IMR-90 (cell line): Measurements from ENCODE around the gene RASL10A. TPM values are rescaled to one million over a fixed set of nuclear protein-coding genes. Genes with fewer than 3 reads are reported as not detected.

Experiments
- ATAC-seq: fragments of 200-7000 bp; cut with Tn5 transposase; 2 replicates; pipeline ENCODE4 v1.9.1; 2020; ENCODE audit warnings: low read depth, mild to moderate bottlenecking, moderate library complexity
- BruUV-seq: library from RNA; stranded (reverse); fragments of 400-500 nt; replicated peaks from 2 replicates; lab custom pipeline; 2021; lab: Mats Ljungman, UMichigan
- CTCF ChIA-PET: fragments of 300-600 bp; formaldehyde crosslinking; extraction: SDS; loops from one replicate; lab custom pipeline; 2021; ENCODE audit warnings: antibody characterized with exemption; lab: Yijun Ruan, JAX
- POLR2A ChIA-PET: fragments of 300-600 bp; sonication (Branson Sonifier 250); formaldehyde crosslinking; loops from one replicate; lab custom pipeline; 2022; ENCODE audit warnings: antibody characterized with exemption; ENCODE audit not compliant: unreplicated experiment; lab: Charles Lee
- DNase-seq: peaks from one replicate; pipeline ENCODE4 v3.0.0; 2013
- H2AFZ ChIP-seq: replicated peaks from 2 replicates; pipeline ENCODE3; 2013; ENCODE audit warnings: low read length, mild to moderate bottlenecking; ENCODE audit not compliant: poor library complexity
- H2AK5ac ChIP-seq: 2 replicates; pipeline ENCODE4 v1.6.1; 2013; ENCODE audit warnings: low read depth, low read length, inconsistent platforms
- H2AK9ac ChIP-seq: replicated peaks from 2 replicates; pipeline ENCODE3; 2013; ENCODE audit warnings: mild to moderate bottlenecking, low read depth, low read length, moderate library complexity; ENCODE audit not compliant: poor library complexity
- H2BK120ac ChIP-seq: 2 replicates; pipeline ENCODE4 v1.6.1; 2013; ENCODE audit warnings: low read depth, low read length, inconsistent platforms
- H2BK15ac ChIP-seq: 3 replicates; pipeline ENCODE4 v1.6.1; 2013; ENCODE audit warnings: low read depth, low read length, inconsistent platforms
- H2BK20ac ChIP-seq: 2 replicates; pipeline ENCODE4 v1.6.1; 2013; ENCODE audit warnings: low read depth, mild to moderate bottlenecking, inconsistent platforms, low read length, moderate library complexity
- H2BK5ac ChIP-seq: 2 replicates; pipeline ENCODE4 v1.6.1; 2013; ENCODE audit warnings: mild to moderate bottlenecking, low read depth, low read length, inconsistent platforms; ENCODE audit not compliant: poor library complexity, severe bottlenecking
- H3K14ac ChIP-seq: replicated peaks from 2 replicates; pipeline ENCODE4 v1.6.1; 2013; ENCODE audit warnings: low read depth, low read length, inconsistent platforms
- H3K18ac ChIP-seq: 2 replicates; pipeline ENCODE4 v1.6.1; 2013; ENCODE audit warnings: low read depth, low read length, control low read depth
- H3K23ac ChIP-seq: 2 replicates; pipeline ENCODE4 v1.6.1; 2013; ENCODE audit warnings: low read depth, low read length, inconsistent platforms
- H3K27ac ChIP-seq: 2 replicates; pipeline ENCODE4 v1.5.1; 2013; ENCODE audit warnings: mild to moderate bottlenecking, control low read depth, low read length; ENCODE audit not compliant: insufficient read depth
- H3K27me3 ChIP-seq: 2 replicates; pipeline ENCODE4 v1.6.1; 2013; ENCODE audit warnings: low read length; ENCODE audit not compliant: control insufficient read depth, insufficient read depth
- H3K36me3 ChIP-seq: 2 replicates; pipeline ENCODE4 v1.6.1; 2013; ENCODE audit warnings: low read length, mixed read lengths; ENCODE audit not compliant: control insufficient read depth, insufficient read depth
- H3K4ac ChIP-seq: 2 replicates; pipeline ENCODE4 v1.6.1; 2013; ENCODE audit warnings: low read depth, low read length, inconsistent platforms
- H3K4me1 ChIP-seq: 2 replicates; pipeline ENCODE4 v1.6.1; 2013; ENCODE audit warnings: low read length, mixed read lengths; ENCODE audit not compliant: control insufficient read depth, insufficient read depth
- H3K4me2 ChIP-seq: 2 replicates; pipeline ENCODE4 v1.6.1; 2013; ENCODE audit warnings: low read depth, mild to moderate bottlenecking, control low read depth, low read length, moderate library complexity
- H3K4me3 ChIP-seq: 2 replicates; pipeline ENCODE4 v1.5.1; 2013; ENCODE audit warnings: low read depth, mild to moderate bottlenecking, control low read depth, low read length, moderate library complexity; ENCODE audit not compliant: insufficient read depth
- H3K56ac ChIP-seq: 2 replicates; pipeline ENCODE4 v1.6.1; 2013; ENCODE audit warnings: low read length, inconsistent platforms; ENCODE audit not compliant: insufficient read depth; ENCODE audit errors: extremely low read depth
- H3K79me1 ChIP-seq, 2 experiments: 2 replicates each; pipeline ENCODE4 v1.6.1; 2013; ENCODE audit warnings: low read length in 2 of 2, inconsistent platforms in 1 of 2, low read depth in 1 of 2
- H3K9ac ChIP-seq: 2 replicates; pipeline ENCODE4 v1.6.1; 2013; ENCODE audit warnings: low read depth, low read length, control low read depth
- H3K9me1 ChIP-seq: 2 replicates; pipeline ENCODE4 v1.6.1; 2013; ENCODE audit warnings: low read length, inconsistent platforms; ENCODE audit not compliant: insufficient read depth
- H3K9me3 ChIP-seq: 2 replicates; pipeline ENCODE4 v1.6.1; 2013; ENCODE audit warnings: low read length; ENCODE audit not compliant: control insufficient read depth, insufficient read depth
- H4K20me1 ChIP-seq: 2 replicates; pipeline ENCODE4 v1.6.1; 2013; ENCODE audit warnings: low read length, inconsistent platforms; ENCODE audit not compliant: insufficient read depth
- H4K5ac ChIP-seq: 2 replicates; pipeline ENCODE4 v1.6.1; 2013; ENCODE audit warnings: mild to moderate bottlenecking, low read depth, low read length, control low read depth
- H4K8ac ChIP-seq, 2 experiments: 2 replicates each; pipeline ENCODE4 v1.6.1; 2013; ENCODE audit warnings: low read depth in 2 of 2, low read length in 2 of 2, control low read depth in 1 of 2, inconsistent platforms in 1 of 2
- H4K91ac ChIP-seq: 2 replicates; pipeline ENCODE4 v1.6.1; 2013; ENCODE audit warnings: low read depth, low read length, inconsistent platforms; ENCODE audit not compliant: insufficient read depth
- CHD1 ChIP-seq: IDR thresholded peaks from 2 replicates; pipeline ENCODE4 v1.6.1; 2012; ENCODE audit warnings: low read depth, low read length, improper control_type of control experiment
- CTCF ChIP-seq: conservative IDR thresholded peaks from 2 replicates; pipeline ENCODE4 v1.5.1; 2012; ENCODE audit warnings: mild to moderate bottlenecking, low read depth, low read length, improper control_type of control experiment
- ELK1 ChIP-seq: fragments of 150-350 bp; IDR thresholded peaks from 2 replicates; pipeline ENCODE4 v1.6.1; 2016; ENCODE audit warnings: low read depth, mild to moderate bottlenecking, low read length, moderate library complexity, borderline replicate concordance
- MAFK ChIP-seq: IDR thresholded peaks from 2 replicates; pipeline ENCODE4 v1.6.1; 2012; ENCODE audit warnings: low read depth, low read length, improper control_type of control experiment
- MAZ ChIP-seq: IDR thresholded peaks from 2 replicates; pipeline ENCODE4 v1.6.1; 2012; ENCODE audit warnings: low read depth, mild to moderate bottlenecking, low read length, improper control_type of control experiment, moderate library complexity, borderline replicate concordance
- MXI1 ChIP-seq: IDR thresholded peaks from 2 replicates; pipeline ENCODE4 v1.6.1; 2012; ENCODE audit warnings: low read depth, mild to moderate bottlenecking, low read length, moderate library complexity, borderline replicate concordance
- RAD21 ChIP-seq: IDR thresholded peaks from 2 replicates; pipeline ENCODE4 v1.6.1; 2012; ENCODE audit warnings: low read length, improper control_type of control experiment
- RCOR1 ChIP-seq: IDR thresholded peaks from 2 replicates; pipeline ENCODE4 v1.6.1; 2012; ENCODE audit warnings: mild to moderate bottlenecking, low read length, improper control_type of control experiment; ENCODE audit not compliant: insufficient replicate concordance
- RFX5 ChIP-seq: IDR thresholded peaks from 2 replicates; pipeline ENCODE4 v1.8.0; 2012; ENCODE audit warnings: low read depth, mild to moderate bottlenecking, low read length, moderate library complexity
- WGBS, 2 experiments: methylation state at CpG; one replicate each; pipeline versions ENCODE4 v1.1.5 to v1.1.7; 2013; ENCODE audit warnings: missing lambda C conversion rate in 2 of 2; ENCODE audit not compliant: insufficient read length in 1 of 2; ENCODE audit errors: extremely low coverage in 2 of 2; 5-methylcytosine and 5-hydroxymethylcytosine counted together
- dilution Hi-C: fragments of 300-500 bp; cut with HindIII; formaldehyde crosslinking; loops from one replicate; pipeline ENCODE4 v1.14.3; 2018; ENCODE audit warnings: low sequenced_read_pairs; ENCODE audit not compliant: unreplicated experiment
- in situ Hi-C: fragments of 300-500 bp; cut with MboI; formaldehyde crosslinking; loops from 3 replicates; pipeline ENCODE4 v1.14.3; 2019; ENCODE audit warnings: low sequenced_read_pairs, inconsistent platforms, mixed read lengths
- intact Hi-C: fragments of 100-400 bp; cut with micrococcal nuclease; formaldehyde crosslinking; loops from 2 replicates; pipeline ENCODE4 v1.10.0; 2022
- polyA plus RNA-seq, 3 experiments: library from polyadenylated mRNA; depleted of rRNA; stranded (reverse); fragments of >200 nt; gene quantifications; 2 replicates each; pipeline ENCODE4 v1.2.3, GENCODE V29; 2012; ENCODE audit warnings: low replicate concordance in 1 of 3
- total RNA-seq: library from RNA; depleted of rRNA; stranded (reverse); fragments of >200 nt; gene quantifications from 2 replicates; pipeline ENCODE4 v1.2.3, GENCODE V29; 2012

Gene RASL10A
- total and polyA plus RNA-seq, 2 of the 4 experiments (the other 2 are of a cell fraction) = 0.26 TPM; not detected in 1

GRCh38 chr22:29339381-29340235 lies 24.1 kb upstream of the RASL10A start:
- peaks cover 57% of the 10 kb centered on the region for H3K36me3 ChIP-seq
- intact Hi-C loops = no loop called here
- ATAC-seq = no peak

More at GRCh38 chr22:29339381-29340235, 24.1 kb upstream of the RASL10A start:
- Histone ChIP-seq H3K4me3 (no peak overlapping the region), H3K27me3 (no peaks in the 10 kb centered on the region), H3K4ac (no peak overlapping the region), H3K18ac (no peak overlapping the region), H2BK120ac (no peak overlapping the region), H2BK15ac (no peak overlapping the region), H3K14ac (no peak overlapping the region), H3K4me1 (no peaks in the 10 kb centered on the region), H4K5ac (no peak overlapping the region), H2AK5ac (no peak overlapping the region), H3K27ac (no peak overlapping the region), H2BK20ac (no peak overlapping the region), H2BK5ac (no peak overlapping the region), H3K9ac (no peak overlapping the region), H4K91ac (no peak overlapping the region), H2AFZ (no peak overlapping the region), H3K9me1 (no peaks in the 10 kb centered on the region), H3K9me3 (no peaks in the 10 kb centered on the region), H3K23ac (no peak overlapping the region), H3K79me1 (peaks cover 0 to 3% of the 10 kb centered on the region in 2 experiments; a peak in 1 of 4 replicates), H2AK9ac (peak overlapping the region; percentile 20), H3K56ac (no peak overlapping the region), H4K20me1 (peaks cover 9% of the 10 kb centered on the region), H3K4me2 (no peak overlapping the region), H4K8ac (no peak overlapping the region)
- POLR2A ChIA-PET = no interaction called here
- dilution Hi-C loops = no loop called here
- TF ChIP-seq MXI1 (no peak), RCOR1 (no peak), RAD21 (no peak), ELK1 (no peak), MAZ (no peak), CTCF (no peak), RFX5 (no peak), CHD1 (no peak), MAFK (no peak)
- in situ Hi-C loops = no loop called here
- WGBS, 2 experiments = 90% methylated on average over 3 of the region's 23 CpGs; no CpG with 5 or more reads in 1 of the 2 experiments
- BruUV-seq = no TSS peak
- no peak for DNase-seq
- CTCF ChIA-PET = no interaction called here
